ENCODE measurements around the gene KLHL29.
"Not testable (repeated sequence)": the region's sequence is repeated elsewhere in the genome, so short reads cannot be mapped to it uniquely, and the experiment has no call there.

Gene KLHL29

GRCh38 chr2:23706613-23707078, 321.7 kb downstream of the KLHL29 start:
- DNase-seq, result no peak

GRCh38 chr2:23707096-23707495, 322.1 kb downstream of the KLHL29 start:
- no peak for DNase-seq

- no peak for DNase-seq
Observed at GRCh38 chr2:23708771-23709170, 323.8 kb downstream of the KLHL29 start.

- no peak for DNase-seq
Observed at GRCh38 chr2:23709311-23709710, 324.3 kb downstream of the KLHL29 start.

GRCh38 chr2:23711979-23712755, 327.2 kb downstream of the KLHL29 start:
- no peak for DNase-seq

GRCh38 chr2:23712756-23713151, 327.8 kb downstream of the KLHL29 start:
- DNase-seq, result no peak

GRCh38 chr2:23713351-23713750, 328.4 kb downstream of the KLHL29 start:
- no peak for DNase-seq

GRCh38 chr2:23718931-23719700, 334.1 kb downstream of the KLHL29 start:
- no peak for DNase-seq

GRCh38 chr2:23719716-23720115, 334.7 kb downstream of the KLHL29 start:
- no peak for DNase-seq

- no peak for DNase-seq
Observed at GRCh38 chr2:23720705-23721453, 335.9 kb downstream of the KLHL29 start.

- no peak for DNase-seq
Observed at GRCh38 chr2:23721454-23721826, 336.5 kb downstream of the KLHL29 start.

GRCh38 chr2:23722255-23722654, 337.3 kb downstream of the KLHL29 start:
- no peak for DNase-seq

- DNase-seq, result not testable (repeated sequence)
Observed at GRCh38 chr2:23723029-23723428, 338.1 kb downstream of the KLHL29 start.

- DNase-seq, result no peak
Observed at GRCh38 chr2:23734416-23734815, 349.4 kb downstream of the KLHL29 start.

- not testable (repeated sequence) for DNase-seq
Observed at GRCh38 chr2:23736783-23737182, 351.8 kb downstream of the KLHL29 start.

- no peak for DNase-seq
Observed at GRCh38 chr2:23745068-23745725, 360.2 kb downstream of the KLHL29 start.

- no peak for DNase-seq
Observed at GRCh38 chr2:23745726-23746105, 360.7 kb downstream of the KLHL29 start.

GRCh38 chr2:23746141-23746863, 361.3 kb downstream of the KLHL29 start:
- DNase-seq, result no peak

GRCh38 chr2:23751747-23752265, 366.8 kb downstream of the KLHL29 start:
- no peak for DNase-seq

GRCh38 chr2:23753291-23754010, 368.5 kb downstream of the KLHL29 start:
- DNase-seq, result no peak

GRCh38 chr2:23754970-23755369, 370.0 kb downstream of the KLHL29 start:
- no peak for DNase-seq
